ENCODE results near the gene KCNG2. TPM values are rescaled to one million over a fixed set of nuclear protein-coding genes. Genes with fewer than 3 reads are reported as not detected.

KCNG2 gene
- total and polyA plus RNA-seq, 10 of the 15 experiments (the other 5 are each of a cell fraction or from before 2014, with no cell fraction given) = 0.20 to 0.23 TPM; not detected in 8

DNA sequence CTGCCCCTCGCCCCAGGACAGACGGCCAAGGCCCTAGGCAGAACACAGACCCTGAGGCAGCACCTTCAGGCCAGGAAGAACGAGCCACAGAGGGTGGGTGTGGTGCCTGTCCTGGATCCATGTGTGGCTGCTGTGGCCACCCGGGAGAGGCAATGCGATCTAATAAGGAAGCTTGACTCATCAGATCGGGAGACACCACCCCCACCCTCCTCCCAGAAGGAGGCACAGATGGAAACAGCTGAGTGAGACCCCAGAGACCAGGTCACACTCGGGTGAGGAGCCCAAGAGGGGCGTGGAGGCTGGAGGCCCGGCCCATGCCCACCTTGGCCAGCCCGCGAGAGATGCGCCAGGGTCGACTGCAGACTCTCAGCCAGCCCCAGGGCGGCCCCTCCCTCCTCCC, 20.3 kb downstream of the KCNG2 start:
- H3K36me3 ChIP-seq (ENCODE audit: control insufficient read depth in 2 of 2, insufficient read depth in 2 of 2, low read length in 1 of 2) = no peaks in the 10 kb centered on the region
- no peaks in the 10 kb centered on the region for H4K20me1 ChIP-seq (ENCODE audit: control insufficient read depth, insufficient read depth)
- TF ChIP-seq, protein P1, sequence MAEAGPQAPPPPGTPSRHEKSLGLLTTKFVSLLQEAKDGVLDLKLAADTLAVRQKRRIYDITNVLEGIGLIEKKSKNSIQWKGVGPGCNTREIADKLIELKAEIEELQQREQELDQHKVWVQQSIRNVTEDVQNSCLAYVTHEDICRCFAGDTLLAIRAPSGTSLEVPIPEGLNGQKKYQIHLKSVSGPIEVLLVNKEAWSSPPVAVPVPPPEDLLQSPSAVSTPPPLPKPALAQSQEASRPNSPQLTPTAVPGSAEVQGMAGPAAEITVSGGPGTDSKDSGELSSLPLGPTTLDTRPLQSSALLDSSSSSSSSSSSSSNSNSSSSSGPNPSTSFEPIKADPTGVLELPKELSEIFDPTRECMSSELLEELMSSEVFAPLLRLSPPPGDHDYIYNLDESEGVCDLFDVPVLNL (IDR thresholded peaks at IDR 0.05; ENCODE audit: low read depth, low read length) = no peak
- TF ChIP-seq MXI1 (IDR thresholded peaks at IDR 0.05; ENCODE audit: low read depth, low read length) (no peak), SMARCA5 (IDR thresholded peaks at IDR 0.05) (no peak), NFXL1 (IDR thresholded peaks at IDR 0.05; ENCODE audit: borderline replicate concordance) (no peak), SP1 (IDR thresholded peaks at IDR 0.05; ENCODE audit: low read depth, low read length) (no peak)
- TF ChIP-seq, protein P2, sequence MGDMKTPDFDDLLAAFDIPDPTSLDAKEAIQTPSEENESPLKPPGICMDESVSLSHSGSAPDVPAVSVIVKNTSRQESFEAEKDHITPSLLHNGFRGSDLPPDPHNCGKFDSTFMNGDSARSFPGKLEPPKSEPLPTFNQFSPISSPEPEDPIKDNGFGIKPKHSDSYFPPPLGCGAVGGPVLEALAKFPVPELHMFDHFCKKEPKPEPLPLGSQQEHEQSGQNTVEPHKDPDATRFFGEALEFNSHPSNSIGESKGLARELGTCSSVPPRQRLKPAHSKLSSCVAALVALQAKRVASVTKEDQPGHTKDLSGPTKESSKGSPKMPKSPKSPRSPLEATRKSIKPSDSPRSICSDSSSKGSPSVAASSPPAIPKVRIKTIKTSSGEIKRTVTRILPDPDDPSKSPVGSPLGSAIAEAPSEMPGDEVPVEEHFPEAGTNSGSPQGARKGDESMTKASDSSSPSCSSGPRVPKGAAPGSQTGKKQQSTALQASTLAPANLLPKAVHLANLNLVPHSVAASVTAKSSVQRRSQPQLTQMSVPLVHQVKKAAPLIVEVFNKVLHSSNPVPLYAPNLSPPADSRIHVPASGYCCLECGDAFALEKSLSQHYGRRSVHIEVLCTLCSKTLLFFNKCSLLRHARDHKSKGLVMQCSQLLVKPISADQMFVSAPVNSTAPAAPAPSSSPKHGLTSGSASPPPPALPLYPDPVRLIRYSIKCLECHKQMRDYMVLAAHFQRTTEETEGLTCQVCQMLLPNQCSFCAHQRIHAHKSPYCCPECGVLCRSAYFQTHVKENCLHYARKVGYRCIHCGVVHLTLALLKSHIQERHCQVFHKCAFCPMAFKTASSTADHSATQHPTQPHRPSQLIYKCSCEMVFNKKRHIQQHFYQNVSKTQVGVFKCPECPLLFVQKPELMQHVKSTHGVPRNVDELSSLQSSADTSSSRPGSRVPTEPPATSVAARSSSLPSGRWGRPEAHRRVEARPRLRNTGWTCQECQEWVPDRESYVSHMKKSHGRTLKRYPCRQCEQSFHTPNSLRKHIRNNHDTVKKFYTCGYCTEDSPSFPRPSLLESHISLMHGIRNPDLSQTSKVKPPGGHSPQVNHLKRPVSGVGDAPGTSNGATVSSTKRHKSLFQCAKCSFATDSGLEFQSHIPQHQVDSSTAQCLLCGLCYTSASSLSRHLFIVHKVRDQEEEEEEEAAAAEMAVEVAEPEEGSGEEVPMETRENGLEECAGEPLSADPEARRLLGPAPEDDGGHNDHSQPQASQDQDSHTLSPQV (IDR thresholded peaks at IDR 0.05) = no peak
- TF ChIP-seq, protein P3, sequence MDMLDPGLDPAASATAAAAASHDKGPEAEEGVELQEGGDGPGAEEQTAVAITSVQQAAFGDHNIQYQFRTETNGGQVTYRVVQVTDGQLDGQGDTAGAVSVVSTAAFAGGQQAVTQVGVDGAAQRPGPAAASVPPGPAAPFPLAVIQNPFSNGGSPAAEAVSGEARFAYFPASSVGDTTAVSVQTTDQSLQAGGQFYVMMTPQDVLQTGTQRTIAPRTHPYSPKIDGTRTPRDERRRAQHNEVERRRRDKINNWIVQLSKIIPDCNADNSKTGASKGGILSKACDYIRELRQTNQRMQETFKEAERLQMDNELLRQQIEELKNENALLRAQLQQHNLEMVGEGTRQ (IDR thresholded peaks at IDR 0.05; ENCODE audit: borderline replicate concordance, low read depth, low read length) = no peak
- H3K4me2 ChIP-seq (ENCODE audit: control insufficient read depth, insufficient read depth) = no peak overlapping the region
- no peaks in the 10 kb centered on the region; the same call in 2 of the 3 replicates for H3K9me3 ChIP-seq (replicated peaks; ENCODE audit: control insufficient read depth, insufficient read depth, low read length)
- H3K9ac ChIP-seq (ENCODE audit: control insufficient read depth, insufficient read depth, low read length) = no peak overlapping the region
- ATAC-seq (no peak), FAIRE-seq (no peak), DNase-seq (ENCODE audit: low read depth, low spot score) (no peak)
- no peak overlapping the region for H3K4me3 ChIP-seq
- ChIA-PET SMC1A (ENCODE audit: uncharacterized antibody, unreplicated experiment) (no interaction called here), POLR2A (no interaction called here), CTCF (no interaction called here), RAD21 (ENCODE audit: unreplicated experiment) (no interaction called here)
- in situ Hi-C loops (cut with MboI) (no loop called here), intact Hi-C loops (cut with micrococcal nuclease; ENCODE audit: unreplicated experiment) (no loop called here)
- H3K4me1 ChIP-seq (ENCODE audit: control insufficient read depth, insufficient read depth, low read length) = peaks cover 4% of the 10 kb centered on the region
- no peaks in the 10 kb centered on the region for H3K27me3 ChIP-seq (replicated peaks in 1 of 2; ENCODE audit: control insufficient read depth in 2 of 2, insufficient read depth in 2 of 2, low read length in 1 of 2)
- H3K27ac ChIP-seq (ENCODE audit: control insufficient read depth, insufficient read depth) = no peak overlapping the region
- 33% methylated on average over 13 of the region's 14 CpGs for WGBS (ENCODE audit: insufficient coverage, insufficient replicate concordance, low lambda C conversion rate, missing lambda C conversion rate)
- H3K79me2 ChIP-seq (ENCODE audit: control insufficient read depth, insufficient read depth, low read length) = no peaks in the 10 kb centered on the region
- no TSS peak for BruUV-seq (replicated peaks)
- no peak overlapping the region for H2AFZ ChIP-seq (ENCODE audit: control insufficient read depth, low read depth, low read length)

Data from GM12878 (cell line).